Measurements from ENCODE around the gene FFAR4. TPM values are rescaled to one million over a fixed set of nuclear protein-coding genes. Genes with fewer than 3 reads are reported as not detected.

FFAR4 gene
- total RNA-seq, 2 experiments from 2014 or later = not detected

DNA sequence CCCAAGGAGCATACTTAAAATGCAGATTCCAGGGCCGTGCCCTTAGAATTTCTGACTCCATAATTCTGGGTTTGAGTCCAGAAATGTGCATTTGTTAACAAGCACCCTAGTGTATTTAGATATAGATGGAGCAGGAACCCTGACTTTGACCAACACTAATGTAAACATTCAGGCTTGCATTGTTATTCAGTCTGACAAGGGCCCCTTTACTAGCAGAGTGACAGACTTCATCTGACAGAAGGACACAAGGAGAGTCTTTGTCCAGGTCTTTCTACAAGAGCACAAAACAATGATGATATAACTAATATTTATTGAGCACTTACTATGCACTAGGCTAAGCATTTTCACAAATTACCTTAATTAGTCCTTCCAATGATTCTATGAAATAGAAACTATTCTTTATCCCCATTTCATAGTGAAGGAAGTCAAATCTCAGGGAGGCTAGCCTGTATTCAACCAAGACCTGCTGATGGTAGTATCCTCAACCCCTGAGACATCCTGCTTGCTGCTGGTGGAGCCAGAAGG is 30.7 kb downstream of the FFAR4 start:
- TF ChIP-seq CTCF (IDR thresholded peaks at IDR 0.05) = no peak
- H3K27me3 Mint-ChIP-seq = peaks cover 30% of the 10 kb centered on the region
- H3K27me3 ChIP-seq (ENCODE audit: control insufficient read depth in 1 of 2, insufficient read depth in 2 of 2, low read length in 2 of 2) = peaks cover 15 to 20% of the 10 kb centered on the region in 2 experiments
- H3K9me3 ChIP-seq (ENCODE audit: control insufficient read depth in 1 of 2, insufficient read depth in 1 of 2, low read length in 2 of 2) = no peaks in the 10 kb centered on the region
- H3K27ac ChIP-seq (ENCODE audit: low read depth in 1 of 2, low read length in 2 of 2) = no peak overlapping the region
- H3K4me3 ChIP-seq (ENCODE audit: low read length) = no peak overlapping the region
- no peaks in the 10 kb centered on the region for H3K9me3 Mint-ChIP-seq
- no peaks in the 10 kb centered on the region for H3K4me1 Mint-ChIP-seq (ENCODE audit: low read depth)
- no peak overlapping the region for H3K4me3 Mint-ChIP-seq
- no peak overlapping the region for H3K27ac Mint-ChIP-seq
- H3K36me3 ChIP-seq (ENCODE audit: insufficient read depth, low read length) = no peaks in the 10 kb centered on the region
- H3K4me1 ChIP-seq (ENCODE audit: insufficient read depth, low read length) = no peaks in the 10 kb centered on the region
- DNase-seq (no peak), ATAC-seq (ENCODE audit: poor library complexity) (no peak)
- H3K36me3 Mint-ChIP-seq (ENCODE audit: low read depth) = no peaks in the 10 kb centered on the region
- intact Hi-C loops (cut with DNase I, micrococcal nuclease) = no loop called here
- ChIA-PET POLR2A (no interaction called here), CTCF (no interaction called here)

DNA sequence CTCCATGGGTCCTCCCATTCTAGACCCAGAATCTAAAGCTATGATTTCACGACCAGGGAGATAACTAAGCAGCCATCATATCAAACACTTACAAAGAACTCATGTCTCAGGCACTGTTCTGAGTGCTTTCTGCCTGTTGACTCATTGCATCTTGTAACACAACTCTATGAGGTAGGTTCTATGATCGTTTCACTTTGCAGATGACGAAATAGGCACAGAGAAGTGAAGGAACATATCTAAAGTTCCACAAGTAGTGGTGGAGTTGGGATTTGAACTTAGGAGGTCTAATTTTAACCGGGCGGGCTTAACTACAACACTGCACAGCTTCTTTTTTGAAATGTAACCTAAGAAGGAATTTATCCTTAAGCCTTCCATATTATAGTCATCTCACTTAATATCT is 31.7 kb downstream of the FFAR4 start:
- H3K27ac ChIP-seq (ENCODE audit: low read depth in 1 of 2, low read length in 2 of 2) = no peak overlapping the region
- H3K4me1 Mint-ChIP-seq (ENCODE audit: low read depth) = no peaks in the 10 kb centered on the region
- ChIA-PET POLR2A (no interaction called here), CTCF (no interaction called here)
- H3K4me3 ChIP-seq (ENCODE audit: low read length) = no peak overlapping the region
- intact Hi-C loops (cut with DNase I, micrococcal nuclease) = no loop called here
- ATAC-seq (ENCODE audit: poor library complexity) = no peak
- peaks cover 20 to 31% of the 10 kb centered on the region in 2 experiments for H3K27me3 ChIP-seq (ENCODE audit: control insufficient read depth in 1 of 2, insufficient read depth in 2 of 2, low read length in 2 of 2)
- no peaks in the 10 kb centered on the region for H3K4me1 ChIP-seq (ENCODE audit: insufficient read depth, low read length)
- H3K27me3 Mint-ChIP-seq = peaks cover 40% of the 10 kb centered on the region
- H3K36me3 ChIP-seq (ENCODE audit: insufficient read depth, low read length) = no peaks in the 10 kb centered on the region
- TF ChIP-seq CTCF (IDR thresholded peaks at IDR 0.05) = no peak
- no peaks in the 10 kb centered on the region for H3K36me3 Mint-ChIP-seq (ENCODE audit: low read depth)
- no peaks in the 10 kb centered on the region for H3K9me3 ChIP-seq (ENCODE audit: control insufficient read depth in 1 of 2, insufficient read depth in 1 of 2, low read length in 2 of 2)
- no peak overlapping the region for H3K27ac Mint-ChIP-seq
- DNase-seq = no peak
- no peak overlapping the region for H3K4me3 Mint-ChIP-seq
- no peaks in the 10 kb centered on the region for H3K9me3 Mint-ChIP-seq

GRCh38 chr10:93599335-93599734 is 32.9 kb downstream of the FFAR4 start:
- CTCF ChIA-PET = no interaction called here

More at GRCh38 chr10:93599335-93599734, 32.9 kb downstream of the FFAR4 start:
- intact Hi-C loops (cut with DNase I, micrococcal nuclease) = no loop called here
- ATAC-seq (ENCODE audit: poor library complexity) = no peak
- Histone ChIP-seq H3K4me1 (ENCODE audit: insufficient read depth, low read length) (no peaks in the 10 kb centered on the region), H3K4me3 (ENCODE audit: low read length) (no peak overlapping the region), H3K27me3 (ENCODE audit: control insufficient read depth in 1 of 2, insufficient read depth in 2 of 2, low read length in 2 of 2) (peaks cover 20 to 41% of the 10 kb centered on the region in 2 experiments), H3K36me3 (ENCODE audit: insufficient read depth, low read length) (no peaks in the 10 kb centered on the region), H3K27ac (ENCODE audit: low read depth in 1 of 2, low read length in 2 of 2) (no peak overlapping the region), H3K9me3 (ENCODE audit: control insufficient read depth in 1 of 2, insufficient read depth in 1 of 2, low read length in 2 of 2) (no peaks in the 10 kb centered on the region)
- Mint-ChIP-seq H3K4me1 (ENCODE audit: low read depth) (no peaks in the 10 kb centered on the region), H3K27ac (no peak overlapping the region), H3K4me3 (no peak overlapping the region), H3K27me3 (peaks cover 50% of the 10 kb centered on the region), H3K36me3 (ENCODE audit: low read depth) (no peaks in the 10 kb centered on the region), H3K9me3 (no peaks in the 10 kb centered on the region)
- no peak for DNase-seq
- no peak for TF ChIP-seq CTCF (IDR thresholded peaks at IDR 0.05)
- POLR2A ChIA-PET = no interaction called here
